ENCODE measurements around the gene TNPO1. TPM values are rescaled to one million over a fixed set of nuclear protein-coding genes. Genes with fewer than 3 reads are reported as not detected.

The TNPO1 gene
- total and polyA plus RNA-seq, 9 of the 15 experiments (the other 6 are each of a cell fraction or from before 2014, with no cell fraction given), result 20.8 to 176 (median 97.9) TPM

DNA sequence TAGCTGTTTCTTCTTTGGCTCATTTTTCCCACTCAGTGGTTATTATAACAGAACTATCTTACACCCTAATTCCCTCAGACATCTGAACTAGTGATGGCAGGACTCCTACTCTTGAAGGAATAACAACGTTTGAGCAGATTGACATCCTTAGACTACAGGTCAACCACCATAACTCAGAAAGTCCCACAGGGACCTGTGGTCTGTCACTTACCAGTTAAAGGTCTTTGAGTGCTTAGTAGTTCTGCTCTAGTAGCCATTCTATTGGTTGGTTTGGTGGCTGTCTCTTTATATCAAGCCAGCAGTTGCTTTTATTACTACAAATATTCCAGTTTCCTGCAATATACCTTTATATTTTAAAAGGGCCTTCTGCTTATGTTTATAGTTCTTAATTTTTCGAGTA lies 72.1 kb downstream of the TNPO1 start (continued):
- TF ChIP-seq, protein P1, sequence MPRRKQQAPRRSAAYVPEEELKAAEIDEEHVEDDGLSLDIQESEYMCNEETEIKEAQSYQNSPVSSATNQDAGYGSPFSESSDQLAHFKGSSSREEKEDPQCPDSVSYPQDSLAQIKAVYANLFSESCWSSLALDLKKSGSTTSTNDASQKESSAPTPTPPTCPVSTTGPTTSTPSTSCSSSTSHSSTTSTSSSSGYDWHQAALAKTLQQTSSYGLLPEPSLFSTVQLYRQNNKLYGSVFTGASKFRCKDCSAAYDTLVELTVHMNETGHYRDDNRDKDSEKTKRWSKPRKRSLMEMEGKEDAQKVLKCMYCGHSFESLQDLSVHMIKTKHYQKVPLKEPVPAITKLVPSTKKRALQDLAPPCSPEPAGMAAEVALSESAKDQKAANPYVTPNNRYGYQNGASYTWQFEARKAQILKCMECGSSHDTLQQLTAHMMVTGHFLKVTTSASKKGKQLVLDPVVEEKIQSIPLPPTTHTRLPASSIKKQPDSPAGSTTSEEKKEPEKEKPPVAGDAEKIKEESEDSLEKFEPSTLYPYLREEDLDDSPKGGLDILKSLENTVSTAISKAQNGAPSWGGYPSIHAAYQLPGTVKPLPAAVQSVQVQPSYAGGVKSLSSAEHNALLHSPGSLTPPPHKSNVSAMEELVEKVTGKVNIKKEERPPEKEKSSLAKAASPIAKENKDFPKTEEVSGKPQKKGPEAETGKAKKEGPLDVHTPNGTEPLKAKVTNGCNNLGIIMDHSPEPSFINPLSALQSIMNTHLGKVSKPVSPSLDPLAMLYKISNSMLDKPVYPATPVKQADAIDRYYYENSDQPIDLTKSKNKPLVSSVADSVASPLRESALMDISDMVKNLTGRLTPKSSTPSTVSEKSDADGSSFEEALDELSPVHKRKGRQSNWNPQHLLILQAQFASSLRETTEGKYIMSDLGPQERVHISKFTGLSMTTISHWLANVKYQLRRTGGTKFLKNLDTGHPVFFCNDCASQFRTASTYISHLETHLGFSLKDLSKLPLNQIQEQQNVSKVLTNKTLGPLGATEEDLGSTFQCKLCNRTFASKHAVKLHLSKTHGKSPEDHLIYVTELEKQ (CRISPR knock-in tag; IDR thresholded peaks at IDR 0.05), result no peak
- TF ChIP-seq BRCA1 (IDR thresholded peaks at IDR 0.05) (no peak), BRCA1 (CRISPR knock-in tag; IDR thresholded peaks at IDR 0.05) (no peak), RFX1 (IDR thresholded peaks at IDR 0.05) (no peak), POLR2H (tag; IDR thresholded peaks at IDR 0.05; ENCODE audit: low read depth) (no peak), KLF1 (tag; IDR thresholded peaks at IDR 0.05) (no peak), SIX5 (IDR thresholded peaks at IDR 0.05; ENCODE audit: borderline replicate concordance in 1 of 2, insufficient read depth in 1 of 2, low read depth in 1 of 2, low read length in 2 of 2) (no peak), MTA1 (IDR thresholded peaks at IDR 0.05; ENCODE audit: borderline replicate concordance) (no peak)
- TF ChIP-seq, protein P2, sequence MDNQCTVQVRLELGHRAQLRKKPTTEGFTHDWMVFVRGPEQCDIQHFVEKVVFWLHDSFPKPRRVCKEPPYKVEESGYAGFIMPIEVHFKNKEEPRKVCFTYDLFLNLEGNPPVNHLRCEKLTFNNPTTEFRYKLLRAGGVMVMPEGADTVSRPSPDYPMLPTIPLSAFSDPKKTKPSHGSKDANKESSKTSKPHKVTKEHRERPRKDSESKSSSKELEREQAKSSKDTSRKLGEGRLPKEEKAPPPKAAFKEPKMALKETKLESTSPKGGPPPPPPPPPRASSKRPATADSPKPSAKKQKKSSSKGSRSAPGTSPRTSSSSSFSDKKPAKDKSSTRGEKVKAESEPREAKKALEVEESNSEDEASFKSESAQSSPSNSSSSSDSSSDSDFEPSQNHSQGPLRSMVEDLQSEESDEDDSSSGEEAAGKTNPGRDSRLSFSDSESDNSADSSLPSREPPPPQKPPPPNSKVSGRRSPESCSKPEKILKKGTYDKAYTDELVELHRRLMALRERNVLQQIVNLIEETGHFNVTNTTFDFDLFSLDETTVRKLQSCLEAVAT (IDR thresholded peaks at IDR 0.05), result no peak
- TF ChIP-seq, protein P3, sequence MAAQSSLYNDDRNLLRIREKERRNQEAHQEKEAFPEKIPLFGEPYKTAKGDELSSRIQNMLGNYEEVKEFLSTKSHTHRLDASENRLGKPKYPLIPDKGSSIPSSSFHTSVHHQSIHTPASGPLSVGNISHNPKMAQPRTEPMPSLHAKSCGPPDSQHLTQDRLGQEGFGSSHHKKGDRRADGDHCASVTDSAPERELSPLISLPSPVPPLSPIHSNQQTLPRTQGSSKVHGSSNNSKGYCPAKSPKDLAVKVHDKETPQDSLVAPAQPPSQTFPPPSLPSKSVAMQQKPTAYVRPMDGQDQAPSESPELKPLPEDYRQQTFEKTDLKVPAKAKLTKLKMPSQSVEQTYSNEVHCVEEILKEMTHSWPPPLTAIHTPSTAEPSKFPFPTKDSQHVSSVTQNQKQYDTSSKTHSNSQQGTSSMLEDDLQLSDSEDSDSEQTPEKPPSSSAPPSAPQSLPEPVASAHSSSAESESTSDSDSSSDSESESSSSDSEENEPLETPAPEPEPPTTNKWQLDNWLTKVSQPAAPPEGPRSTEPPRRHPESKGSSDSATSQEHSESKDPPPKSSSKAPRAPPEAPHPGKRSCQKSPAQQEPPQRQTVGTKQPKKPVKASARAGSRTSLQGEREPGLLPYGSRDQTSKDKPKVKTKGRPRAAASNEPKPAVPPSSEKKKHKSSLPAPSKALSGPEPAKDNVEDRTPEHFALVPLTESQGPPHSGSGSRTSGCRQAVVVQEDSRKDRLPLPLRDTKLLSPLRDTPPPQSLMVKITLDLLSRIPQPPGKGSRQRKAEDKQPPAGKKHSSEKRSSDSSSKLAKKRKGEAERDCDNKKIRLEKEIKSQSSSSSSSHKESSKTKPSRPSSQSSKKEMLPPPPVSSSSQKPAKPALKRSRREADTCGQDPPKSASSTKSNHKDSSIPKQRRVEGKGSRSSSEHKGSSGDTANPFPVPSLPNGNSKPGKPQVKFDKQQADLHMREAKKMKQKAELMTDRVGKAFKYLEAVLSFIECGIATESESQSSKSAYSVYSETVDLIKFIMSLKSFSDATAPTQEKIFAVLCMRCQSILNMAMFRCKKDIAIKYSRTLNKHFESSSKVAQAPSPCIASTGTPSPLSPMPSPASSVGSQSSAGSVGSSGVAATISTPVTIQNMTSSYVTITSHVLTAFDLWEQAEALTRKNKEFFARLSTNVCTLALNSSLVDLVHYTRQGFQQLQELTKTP (IDR thresholded peaks at IDR 0.05; ENCODE audit: low read depth in 1 of 2, partially characterized antibody in 2 of 2), result no peak
